CMK (cell line): Measurements from ENCODE around the gene HOXA3.

Source experiments
- DNase-seq: peaks from one replicate; pipeline ENCODE4 v3.0.0-alpha.2; 2010; ENCODE audit warnings: low read depth

Gene HOXA3

DNA sequence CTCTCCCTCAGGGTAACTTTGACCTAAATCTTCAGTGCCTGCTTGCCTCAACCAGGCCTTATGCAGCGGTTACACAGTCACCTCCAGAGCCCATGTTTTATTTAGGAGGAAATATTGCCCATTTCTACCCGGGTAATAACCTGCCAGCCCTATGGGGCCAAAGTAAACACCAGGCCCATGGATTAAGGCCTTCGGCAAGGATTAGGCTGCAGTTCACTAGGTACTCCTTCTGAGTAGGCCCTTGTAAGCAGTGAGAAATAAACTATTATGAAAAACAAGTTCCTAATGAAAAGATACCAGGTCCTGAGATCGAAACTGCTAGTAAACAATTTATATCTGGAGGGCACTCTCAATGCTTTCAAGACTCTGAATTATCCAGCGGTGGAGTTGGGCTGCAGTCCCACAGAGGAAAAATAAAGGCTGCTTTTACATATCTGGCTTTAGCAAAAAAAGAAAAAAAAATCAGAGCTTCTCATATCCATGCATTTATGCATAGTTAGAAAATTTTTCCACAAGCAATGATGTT is 25.5 kb upstream of the HOXA3 start:
- no peak for DNase-seq

DNA sequence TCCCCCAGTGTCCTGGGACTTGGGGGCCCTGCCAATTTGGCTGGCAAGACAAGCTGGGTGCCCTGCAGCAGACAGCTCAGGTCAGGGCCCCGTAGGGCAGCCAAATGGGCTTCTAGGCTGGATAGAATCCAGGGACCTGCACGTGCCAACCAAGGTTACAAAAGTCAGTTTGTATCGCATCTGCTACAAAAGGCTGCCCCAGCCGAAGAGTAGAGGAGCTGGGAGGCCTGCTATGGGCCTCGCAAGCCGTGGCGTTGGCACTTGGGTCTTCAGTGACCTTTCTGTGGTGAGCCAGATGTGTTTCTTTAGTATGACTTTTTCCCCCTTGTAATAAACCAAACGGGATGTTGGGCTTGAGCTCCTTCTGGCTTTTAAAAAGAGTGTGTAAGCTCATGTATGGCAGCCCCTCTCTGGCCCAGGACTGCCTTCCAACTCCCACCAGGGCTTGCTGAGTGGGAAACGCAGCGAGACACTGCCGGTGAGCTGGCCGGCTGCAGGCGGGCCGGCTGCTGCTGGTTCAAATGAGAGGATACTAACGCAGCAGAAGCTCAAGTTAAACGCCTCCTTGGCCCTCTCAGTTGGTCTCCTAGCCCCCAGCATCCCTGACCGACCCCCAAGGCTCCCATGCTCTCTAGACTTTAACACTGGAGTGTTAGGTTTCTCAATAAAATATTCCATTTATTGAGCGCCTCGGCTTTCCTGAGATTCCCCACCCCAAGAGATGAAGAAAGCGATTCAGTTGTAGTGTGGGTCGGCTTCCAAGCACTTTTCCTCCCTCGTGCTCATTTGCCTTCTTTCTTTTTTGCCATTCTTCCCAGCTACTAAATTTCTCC is 24.8 kb upstream of the HOXA3 start:
- DNase-seq, result no peak

DNA sequence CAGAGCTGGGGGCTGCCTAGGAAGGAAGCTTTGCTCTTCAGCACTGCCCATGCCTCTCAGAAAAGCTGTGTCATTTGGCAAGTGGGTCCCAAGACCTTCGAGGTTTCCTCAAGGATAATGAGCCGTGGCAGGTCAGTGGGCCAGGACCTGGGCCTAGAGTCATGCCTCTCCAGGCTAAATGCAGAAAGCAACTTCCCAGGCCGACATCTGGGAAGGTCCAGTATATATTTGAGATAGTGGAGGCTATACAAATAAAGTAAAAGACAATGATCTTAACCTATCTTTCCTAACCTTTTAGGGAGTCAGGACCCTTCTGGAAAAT is 24.1 kb upstream of the HOXA3 start:
- no peak for DNase-seq

- DNase-seq, result no peak
Observed at GRCh38 chr7:27175626-27176523, 23.5 kb upstream of the HOXA3 start.

DNA sequence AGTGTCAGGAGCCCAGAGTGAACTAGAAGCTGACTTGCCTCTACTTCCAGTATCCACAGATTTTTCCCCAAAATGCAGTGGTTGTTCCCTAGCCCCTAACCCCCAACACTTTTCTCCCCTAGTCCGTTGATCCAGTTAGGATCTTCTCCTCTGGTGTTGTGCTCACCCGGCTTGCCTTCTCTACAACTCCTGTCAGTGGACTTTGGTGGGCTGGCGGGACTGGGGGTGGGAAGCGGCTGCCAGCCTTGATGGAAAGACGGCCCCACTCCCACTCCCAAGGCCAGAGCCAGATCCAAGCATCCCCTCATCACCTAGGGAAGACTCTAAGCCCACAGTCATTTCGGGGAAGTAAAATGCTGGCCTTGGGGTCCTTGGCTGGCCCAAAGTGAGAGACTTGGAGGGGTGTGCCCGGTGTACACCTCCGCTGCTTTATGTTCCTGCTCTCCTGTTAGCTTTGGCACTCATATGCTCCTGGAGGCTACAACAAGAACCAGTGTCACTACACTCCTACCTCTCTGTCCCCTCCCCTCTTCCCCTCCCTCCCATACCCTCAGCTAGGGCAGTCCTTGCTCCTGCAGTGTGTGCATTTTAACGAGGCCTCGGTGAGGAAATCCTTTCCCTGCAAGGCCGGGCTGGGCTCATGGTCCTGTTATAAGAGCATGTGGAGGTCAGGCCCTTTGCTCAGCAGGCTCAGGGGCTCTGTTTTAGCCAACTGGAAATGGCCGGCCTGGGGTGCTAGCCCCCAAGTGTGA is 22.7 kb upstream of the HOXA3 start:
- DNase-seq, result no peak

DNA sequence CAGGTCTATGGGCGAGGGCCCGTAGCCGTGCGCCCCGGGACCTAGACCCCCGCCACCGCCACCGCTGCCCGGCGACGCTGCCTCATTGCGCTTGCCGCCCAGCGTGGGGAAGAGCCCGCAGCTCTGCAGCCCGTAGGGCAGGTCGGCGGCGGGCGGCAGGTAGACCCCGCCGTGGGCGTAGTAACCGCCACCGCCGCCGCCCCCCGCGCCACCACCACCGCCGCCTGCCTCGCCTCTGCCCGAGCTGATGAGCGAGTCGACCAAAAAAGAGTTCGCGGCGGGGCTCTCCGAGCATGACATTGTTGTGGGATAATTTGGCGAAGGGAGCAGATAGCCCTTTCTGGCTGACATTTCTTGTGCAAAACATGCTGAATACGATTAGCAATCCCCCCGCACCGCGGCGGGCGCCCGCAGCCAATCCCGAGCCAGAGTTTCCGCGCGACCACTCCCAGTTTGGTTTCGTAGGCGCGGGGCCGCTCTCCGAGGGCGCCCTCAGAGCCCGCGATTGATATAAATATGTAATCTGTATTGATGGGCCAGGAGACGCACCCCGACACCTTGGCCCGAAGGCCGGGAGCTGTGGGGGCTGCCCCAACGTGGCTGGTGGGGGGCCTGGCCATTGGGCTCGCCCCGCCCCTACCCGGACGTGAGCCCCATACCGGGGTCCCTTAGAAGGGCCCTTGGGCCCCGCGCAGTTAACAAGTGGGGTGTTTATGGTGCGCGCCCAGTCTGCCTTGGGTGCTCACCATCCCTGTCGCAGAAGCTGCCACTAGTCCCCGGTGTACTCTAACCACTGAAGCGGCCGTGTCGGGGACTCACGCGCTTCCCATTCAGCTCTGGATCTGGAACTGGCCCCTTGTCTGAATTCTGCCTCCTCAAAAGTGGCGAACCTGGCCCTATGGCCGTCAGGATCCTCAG is 21.8 kb upstream of the HOXA3 start, which contains the start of gene HOXA10:
HOXA10 (minus strand) TSS at position 365 of the 918 bp plus-strand sequence; CDS start at position 351, 14 bp downstream.
- no peak for DNase-seq

DNA sequence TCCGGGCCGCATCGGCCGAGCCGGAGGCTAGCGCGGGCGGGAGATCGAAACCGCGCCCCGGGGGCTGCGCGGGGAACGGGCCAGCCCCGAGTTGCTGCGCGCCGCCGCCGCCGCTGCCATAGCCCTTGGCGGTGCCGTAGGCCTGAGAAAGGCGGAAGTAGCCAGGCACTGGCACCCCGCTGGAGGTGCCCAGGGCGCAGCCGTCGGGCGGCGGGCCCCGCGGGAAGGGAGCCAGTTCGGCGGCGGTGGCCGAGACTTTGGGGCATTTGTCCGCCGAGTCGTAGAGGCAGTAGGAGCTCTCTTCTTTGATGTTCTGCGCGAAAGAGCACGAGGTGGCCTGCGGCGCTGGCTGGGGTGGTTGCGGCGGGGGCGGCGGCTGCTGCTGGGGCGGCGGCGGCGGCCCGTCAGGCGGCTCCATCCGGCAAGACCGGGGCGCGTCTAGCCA is 21.1 kb upstream of the HOXA3 start:
- DNase-seq, result no peak

DNA sequence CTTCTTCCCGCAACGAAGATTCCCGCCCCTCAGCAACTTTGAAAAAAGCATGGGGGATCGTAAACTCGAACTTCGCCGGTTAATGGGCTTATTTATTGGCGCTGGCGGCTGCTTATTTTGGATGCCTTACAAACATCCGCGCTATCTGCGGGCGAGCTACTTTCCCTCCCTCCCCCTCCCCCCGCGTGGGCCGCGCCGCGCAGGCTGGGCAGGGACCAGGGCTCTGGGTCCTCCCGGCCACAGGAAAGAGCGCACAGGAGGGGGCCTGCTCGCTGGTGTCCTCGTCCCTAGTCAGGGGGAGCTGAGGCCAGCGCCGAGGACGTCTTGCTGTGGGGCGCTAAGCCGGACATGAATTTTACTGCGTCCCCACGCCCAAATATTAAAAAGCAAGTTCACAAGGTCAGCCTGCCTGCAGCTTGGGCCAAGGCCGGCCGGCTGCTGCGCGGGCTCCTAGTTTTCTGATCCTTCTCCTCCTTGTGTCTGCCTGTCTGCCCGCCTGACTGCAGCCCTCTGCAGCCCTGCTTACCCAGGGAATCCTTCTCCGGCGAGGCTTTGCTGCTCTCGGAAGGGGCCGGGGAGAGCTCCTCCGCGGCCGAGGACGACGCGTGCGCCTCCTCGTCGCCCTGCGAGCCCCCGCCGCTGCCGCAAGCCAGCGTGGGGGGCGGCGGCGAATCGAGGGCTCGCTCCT is 20.6 kb upstream of the HOXA3 start:
- no peak for DNase-seq

GRCh38 chr7:27172315-27172774 is 20.0 kb upstream of the HOXA3 start:
- DNase-seq, result no peak

- no peak for DNase-seq
Observed at GRCh38 chr7:27171637-27172314, 19.4 kb upstream of the HOXA3 start.

DNA sequence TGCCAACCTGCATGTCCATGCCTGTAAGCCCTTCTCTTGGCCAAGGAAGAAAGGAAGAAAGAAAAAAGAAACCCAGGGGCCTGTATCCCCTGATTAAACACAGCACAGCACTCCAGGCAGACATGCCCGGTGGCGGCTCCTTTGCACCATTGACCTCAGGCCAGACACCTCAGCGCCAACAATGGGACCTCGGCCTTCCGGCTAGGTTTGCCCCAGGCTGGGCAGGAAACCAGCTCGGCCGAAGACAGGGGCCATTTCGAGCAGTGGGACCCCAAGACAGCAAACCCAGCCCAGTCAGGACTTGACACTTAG is 18.9 kb upstream of the HOXA3 start:
- DNase-seq, result no peak

- DNase-seq, result no peak
Observed at GRCh38 chr7:27170426-27171324, 18.3 kb upstream of the HOXA3 start.

DNA sequence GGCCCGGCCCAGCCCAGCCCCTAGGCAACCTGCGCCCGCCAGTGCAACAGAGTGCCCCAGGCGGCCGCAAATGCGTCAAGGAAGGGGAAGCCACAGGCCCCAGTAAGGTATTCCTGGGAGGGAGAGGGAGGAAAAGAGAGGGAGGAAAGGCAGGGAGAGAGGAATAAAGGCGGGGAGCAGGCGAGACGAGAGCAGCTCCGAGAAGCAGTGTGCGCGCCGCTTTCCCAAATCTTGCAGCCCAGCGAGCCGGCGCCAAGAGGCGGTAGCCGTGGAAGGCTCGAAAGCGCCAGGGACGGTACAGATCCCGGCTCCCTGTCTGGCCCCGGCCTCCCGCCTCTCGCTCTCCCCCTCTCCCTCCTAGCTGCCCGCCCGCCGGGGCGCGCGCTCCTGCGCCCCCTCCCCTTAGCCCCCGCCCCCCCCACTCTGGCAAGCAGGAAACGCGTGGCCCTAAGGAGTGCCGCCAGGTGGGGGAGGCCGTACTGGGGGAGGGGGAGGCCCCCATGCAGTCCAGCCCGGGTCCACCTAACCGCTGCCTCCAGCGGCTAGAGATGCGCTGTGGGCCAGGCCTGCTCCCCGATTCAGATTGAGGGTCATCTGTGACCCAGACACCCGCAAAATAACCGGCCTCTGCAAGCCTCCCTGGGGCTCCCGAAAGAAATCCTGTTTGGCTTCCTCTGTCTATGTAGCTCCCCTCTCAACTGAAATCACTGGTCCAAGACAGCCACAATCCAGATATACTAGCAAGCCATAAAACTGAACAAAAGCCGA is 17.5 kb upstream of the HOXA3 start:
- DNase-seq, result no peak

- DNase-seq, result no peak
Observed at GRCh38 chr7:27168265-27168947, 16.0 kb upstream of the HOXA3 start.

DNA sequence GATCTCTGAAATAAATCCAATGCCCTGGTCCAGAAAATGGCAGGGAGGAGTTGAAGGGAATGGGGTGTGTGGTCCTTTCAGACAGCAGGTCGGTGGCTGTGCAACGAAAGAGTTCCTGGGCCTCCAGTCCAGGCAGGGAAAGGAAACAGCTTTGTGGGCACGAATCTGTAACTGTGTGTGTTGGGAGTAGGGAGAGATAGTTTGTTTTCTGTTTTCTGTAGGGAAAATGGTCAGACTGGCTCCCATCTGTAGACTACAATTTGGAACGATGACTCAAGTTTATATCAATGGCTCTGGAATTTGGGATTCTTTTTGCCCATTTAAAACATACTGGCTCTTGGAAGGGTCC is 15.5 kb upstream of the HOXA3 start:
- DNase-seq, result no peak

GRCh38 chr7:27166531-27167505 is 14.4 kb upstream of the HOXA3 start:
- no peak for DNase-seq
